DMS 273 (cell line): ENCODE data around the gene EEF1AKMT1.
"Not testable (repeated sequence)": the region's sequence is repeated elsewhere in the genome, so short reads cannot be mapped to it uniquely, and the experiment has no call there.

Experiments
- DNase-seq: peaks from one replicate; lab custom pipeline; 2025; ENCODE audit not compliant: unreplicated experiment; lab: John Stamatoyannopoulos, UW

Gene EEF1AKMT1

DNA sequence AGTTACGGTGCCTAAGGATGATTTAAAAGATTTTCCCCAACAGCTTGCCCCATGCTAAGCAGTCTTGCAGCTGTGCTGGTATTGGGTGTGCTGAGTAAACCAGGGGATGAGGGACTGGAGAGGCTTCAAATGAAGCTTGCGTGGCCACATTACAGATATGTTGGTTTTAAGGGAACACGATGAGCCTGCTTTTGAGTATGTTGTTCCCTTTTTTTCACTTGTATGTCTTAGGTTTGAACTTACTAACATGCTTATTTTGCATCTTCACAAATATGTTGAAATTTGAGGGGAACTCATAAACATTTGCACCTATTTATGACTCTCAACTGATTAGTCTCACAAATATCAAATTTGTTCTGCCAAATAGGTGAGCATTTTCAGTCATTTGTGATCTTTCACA is 72.3 kb downstream of the EEF1AKMT1 start:
- DNase-seq, result no peak

DNA sequence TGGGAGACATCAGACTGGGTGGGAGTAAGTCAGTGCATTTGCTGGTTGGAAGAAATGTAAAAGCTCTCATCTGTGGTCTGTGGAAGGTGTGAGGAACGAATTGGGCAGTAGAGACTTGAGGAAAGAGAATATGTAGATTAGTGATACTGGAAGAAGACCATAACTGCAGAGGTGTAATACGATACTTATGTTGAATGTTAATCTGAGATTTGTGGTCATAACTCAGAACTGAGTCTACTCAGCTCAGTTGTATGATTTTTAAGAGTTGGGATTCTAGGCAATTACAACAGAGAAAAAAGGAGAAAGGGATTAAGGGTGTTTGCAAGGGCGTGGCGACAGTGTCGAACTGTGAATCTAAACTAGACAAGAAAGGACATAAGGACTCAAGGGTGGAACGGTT is 73.5 kb downstream of the EEF1AKMT1 start:
- DNase-seq, result no peak

DNA sequence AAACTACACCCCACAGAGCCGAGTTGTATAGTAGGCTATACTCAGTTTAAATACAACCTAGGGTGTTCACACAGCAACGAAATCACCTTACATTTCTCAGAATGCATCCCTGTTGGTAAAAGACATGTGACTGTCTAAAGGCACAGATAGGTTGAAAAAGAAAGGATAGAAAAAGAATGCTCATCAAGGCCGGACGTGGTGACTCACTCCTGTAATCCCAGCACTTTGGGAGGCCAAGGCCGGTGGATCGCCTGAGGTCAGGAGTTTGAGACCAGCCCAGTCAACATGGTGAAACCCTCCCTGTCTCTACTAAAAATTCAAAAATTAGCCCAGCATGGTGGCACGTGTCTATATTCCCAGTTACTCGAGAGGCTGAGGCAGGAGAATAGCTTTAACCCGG is 74.0 kb downstream of the EEF1AKMT1 start:
- no peak for DNase-seq

DNA sequence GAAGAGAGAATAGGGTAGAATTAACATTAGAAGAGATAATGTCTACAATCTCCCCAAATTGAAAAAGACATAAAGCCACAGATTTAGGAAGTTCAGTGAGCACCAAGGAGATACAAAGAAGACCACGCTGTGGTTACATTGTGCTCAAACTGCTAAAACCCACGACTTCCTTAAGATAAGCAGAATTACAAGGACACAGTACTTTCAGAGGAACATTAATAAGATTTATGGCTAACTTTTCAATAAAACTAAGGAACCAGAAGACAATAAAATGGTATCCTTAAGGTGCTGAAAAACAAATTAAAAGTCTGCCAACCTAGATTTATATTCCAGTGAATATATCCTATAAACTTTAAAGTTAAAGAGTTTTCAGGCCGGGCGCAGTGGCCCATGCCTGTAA is 77.7 kb downstream of the EEF1AKMT1 start:
- no peak for DNase-seq

DNA sequence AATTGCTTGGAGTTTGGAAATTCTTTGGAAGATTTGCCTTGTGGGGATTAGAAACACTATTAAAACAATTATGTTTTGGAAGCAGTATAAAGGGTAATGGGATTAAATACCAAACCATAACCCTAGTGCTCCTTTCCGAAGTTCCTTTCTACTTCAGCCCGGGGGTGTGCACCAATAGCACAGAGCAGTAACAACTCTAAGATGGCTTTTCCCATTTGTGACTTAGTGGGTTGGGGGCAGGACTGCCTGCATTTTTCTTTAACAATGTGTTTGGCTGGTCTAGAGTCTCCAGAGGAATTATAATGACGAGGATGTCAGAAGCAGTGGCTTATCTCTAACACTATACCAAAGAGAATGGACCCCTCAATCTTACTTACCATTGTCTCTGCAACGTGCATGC is 82.1 kb downstream of the EEF1AKMT1 start:
- no peak for DNase-seq

DNA sequence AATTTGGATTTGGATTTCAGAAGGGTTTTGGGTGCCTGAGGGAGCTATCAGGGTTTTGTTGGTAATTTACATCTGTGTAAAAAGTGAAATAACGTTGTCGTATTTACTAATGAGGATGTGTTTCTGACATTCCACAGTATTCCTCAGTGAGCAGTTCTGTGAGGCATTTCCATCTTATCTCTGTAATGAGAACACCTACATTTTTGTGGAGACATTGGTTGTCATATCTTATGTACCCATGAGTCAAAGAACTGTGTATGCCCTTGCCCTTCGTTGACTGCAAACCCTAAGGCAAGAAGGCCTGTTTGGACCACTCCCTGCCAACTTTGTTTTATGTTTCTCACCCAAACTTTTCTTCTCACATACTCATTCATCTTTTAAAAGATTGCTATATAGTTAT is 84.5 kb downstream of the EEF1AKMT1 start:
- no peak for DNase-seq

DNA sequence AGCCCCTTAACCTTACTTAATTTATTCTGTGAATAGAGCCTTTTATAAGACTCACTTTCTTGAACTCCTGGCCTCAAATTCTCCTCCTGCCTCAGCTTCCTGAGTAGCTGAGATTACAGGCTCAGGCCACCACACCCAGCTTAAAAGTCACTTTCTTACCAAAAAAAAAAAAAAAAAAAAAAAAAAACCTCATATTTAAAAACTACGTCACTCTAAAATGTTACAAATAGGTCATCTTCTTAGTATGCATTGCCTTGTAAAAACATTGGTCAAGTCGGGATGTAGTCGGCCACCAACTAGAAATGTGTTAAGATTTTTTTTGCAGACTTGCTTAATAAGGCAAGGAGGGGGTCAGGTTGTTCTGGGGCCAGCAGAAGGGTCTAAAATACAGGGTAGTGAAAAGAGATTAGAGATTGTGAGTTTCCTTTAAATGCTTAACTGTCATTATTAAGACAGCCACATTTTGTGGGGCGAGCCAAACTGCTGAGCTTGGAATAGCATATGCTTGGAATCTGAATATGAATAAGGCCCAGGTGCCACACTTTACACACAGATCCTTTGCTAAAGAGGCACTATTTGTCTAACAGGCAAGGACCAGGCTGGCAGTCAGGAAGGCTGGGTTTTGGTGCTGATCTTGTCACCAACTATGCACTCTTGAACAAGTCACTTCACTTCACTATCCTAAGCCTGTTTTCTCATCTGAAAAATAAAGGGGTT is 86.7 kb downstream of the EEF1AKMT1 start:
- DNase-seq, result peak; percentile 2

DNA sequence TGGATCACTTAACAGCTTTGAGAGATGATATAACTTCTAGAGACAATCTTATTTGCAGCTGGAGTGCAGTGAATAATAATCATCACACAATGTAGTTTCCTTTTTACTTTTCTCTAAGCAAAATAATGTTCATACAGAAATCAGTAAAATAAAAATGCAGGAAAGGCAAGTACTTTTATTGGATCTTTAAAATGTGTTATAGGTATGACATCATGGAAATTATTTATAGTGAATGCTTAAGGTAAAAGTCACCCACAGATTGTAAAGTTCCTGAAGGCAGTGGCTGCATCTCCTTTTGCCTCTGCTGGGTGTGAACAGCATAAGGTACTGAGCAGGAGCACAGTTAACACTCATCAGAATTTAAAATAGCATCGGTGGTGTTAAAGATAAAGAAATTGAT is 87.6 kb downstream of the EEF1AKMT1 start:
- DNase-seq, result no peak

DNA sequence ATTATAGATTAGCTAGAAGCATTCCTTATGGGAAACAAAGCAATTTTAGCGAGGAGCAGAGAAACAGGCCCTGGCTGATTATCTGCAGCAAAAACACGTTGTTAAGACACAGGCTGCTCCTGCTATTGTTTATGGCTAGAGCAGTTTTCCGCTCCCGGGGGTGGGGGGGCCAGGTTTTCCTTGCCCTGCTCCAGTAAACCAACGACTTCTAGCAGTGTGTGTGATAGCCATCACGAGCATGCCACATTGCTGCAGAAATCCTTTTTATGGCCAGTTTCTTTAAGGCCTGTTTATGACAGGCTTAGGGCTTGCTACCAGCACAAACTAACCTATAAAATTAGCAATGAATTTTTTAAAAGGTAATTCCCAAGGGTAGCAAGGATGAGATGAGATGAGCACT is 88.7 kb downstream of the EEF1AKMT1 start:
- no peak for DNase-seq

DNA sequence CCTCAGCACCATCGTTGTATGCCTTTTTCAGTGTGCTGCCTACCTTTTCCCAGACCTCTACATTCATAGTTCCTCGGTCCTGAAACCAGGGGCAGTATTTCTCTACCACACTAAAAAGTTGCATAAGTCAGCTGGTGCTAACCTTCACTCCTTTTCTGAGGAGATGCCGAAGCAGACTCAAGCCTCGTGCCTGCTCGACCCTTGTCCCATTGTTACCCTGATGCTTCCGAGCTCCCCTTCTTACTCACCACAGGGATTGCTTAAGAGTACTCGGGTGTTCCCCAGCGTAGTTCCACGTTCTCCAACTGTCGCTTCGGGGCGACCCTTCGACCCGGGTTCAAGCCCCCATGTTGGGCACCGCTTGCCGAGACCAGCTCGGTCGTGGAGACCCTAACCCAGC is 89.2 kb downstream of the EEF1AKMT1 start:
- DNase-seq, result no peak

DNA sequence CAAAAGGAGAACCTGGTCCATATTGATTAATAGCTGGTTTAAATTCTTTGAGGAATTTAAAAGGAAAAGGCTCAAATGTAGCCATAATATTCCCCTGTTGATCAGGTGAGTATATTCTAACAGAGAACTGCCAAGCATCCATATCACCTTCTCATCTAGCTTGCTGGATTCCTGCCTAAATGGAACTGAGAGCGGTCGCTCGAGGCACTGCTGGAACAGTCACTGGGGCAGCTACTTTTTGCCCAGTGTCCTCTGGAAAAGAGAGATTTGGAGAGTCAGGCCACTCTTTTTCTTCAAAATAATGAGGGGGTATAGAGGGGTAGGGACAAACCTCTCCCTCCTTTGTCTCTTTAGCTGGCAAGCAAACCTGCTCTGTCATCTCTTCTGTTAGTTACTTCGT is 89.7 kb downstream of the EEF1AKMT1 start:
- DNase-seq, result no peak

DNA sequence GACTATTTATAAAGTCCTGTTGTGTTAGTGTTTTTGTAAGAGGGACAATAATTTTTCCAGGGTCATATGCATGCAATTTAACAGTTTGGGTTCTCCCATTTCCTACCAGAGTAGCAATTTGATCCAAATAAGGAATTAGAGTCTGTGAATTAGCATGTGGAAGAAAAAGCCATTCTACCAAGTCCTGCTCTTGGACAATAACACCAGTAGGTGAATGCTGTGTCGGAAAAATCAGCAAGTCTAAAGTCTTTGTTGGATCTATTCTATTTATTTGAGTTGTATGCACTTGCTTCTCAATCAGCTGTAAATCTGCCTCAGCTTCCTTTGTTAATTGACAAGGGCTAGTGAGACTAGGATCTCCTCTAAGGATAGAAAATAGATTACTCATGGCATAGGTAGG is 91.7 kb downstream of the EEF1AKMT1 start:
- DNase-seq, result no peak

DNA sequence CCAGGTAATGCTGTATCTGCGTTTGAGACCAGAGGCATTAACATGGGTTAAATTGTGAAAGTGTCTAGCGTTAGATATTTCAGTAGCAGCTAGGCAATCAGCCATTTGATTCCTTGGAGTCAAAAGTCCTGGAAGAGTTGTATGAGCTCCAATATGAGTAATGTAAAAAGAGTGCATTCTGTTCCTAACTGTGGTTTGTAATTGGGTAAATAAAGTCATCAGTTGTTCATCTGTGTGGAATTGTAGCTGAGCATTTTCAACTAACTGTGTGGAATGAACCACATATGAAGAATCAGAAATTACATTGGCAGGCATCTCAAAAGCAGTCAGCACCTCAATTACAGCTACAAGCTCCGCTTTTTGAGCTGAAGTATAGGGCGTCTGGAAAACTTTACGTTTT is 92.3 kb downstream of the EEF1AKMT1 start:
- DNase-seq, result not testable (repeated sequence)

DNA sequence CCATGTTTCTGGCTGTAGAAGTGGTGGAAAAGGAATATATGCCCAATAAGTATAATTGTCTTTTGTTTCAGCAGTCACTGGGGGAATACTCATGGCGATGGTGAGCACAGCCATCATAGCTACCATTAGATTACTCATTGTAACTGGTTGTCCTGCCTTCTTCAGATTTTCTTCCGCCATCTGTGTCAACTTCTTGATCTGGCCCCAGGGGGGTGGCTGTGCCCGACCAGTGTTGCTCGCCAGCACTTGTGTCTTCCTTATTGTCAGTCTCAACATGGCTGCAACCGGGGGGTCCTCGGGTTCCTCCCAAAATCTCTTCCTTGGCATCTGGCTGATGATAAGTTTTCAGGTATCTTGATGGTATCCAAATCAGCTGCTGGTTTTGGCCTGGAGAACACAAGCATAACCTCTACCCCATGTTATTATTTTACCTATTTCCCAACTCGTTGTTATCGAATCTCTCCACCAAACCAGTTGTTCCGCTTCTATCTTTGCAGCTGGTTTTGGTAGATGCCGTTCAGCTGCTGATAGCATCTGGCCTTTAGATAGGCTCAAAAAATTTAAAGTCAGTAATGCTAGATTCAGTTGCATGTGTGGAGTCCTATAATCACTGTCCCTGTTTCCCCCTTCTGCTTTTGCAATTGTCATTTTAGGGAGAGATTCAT is 93.2 kb downstream of the EEF1AKMT1 start:
- DNase-seq, result no peak

DNA sequence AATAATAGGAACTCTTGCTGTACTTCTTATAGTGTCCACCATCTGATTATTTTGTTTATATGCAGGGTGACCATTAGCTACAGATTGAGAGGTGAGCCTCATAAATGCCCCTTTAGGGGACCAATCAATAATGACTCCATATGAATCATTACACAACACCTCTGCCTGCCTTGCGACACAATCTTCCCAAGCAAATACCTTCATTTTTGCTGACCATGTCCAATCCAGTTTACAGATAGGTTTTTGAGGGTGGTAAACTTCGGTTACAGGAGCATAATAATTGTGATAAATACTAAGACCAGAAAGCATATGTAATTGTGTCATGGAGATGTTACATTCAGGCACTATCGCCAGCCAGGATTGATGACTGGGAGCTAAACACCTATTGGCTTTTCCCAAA is 93.9 kb downstream of the EEF1AKMT1 start:
- no peak for DNase-seq
